Endothelial cell of hepatic sinusoid (primary cell): ENCODE results near the gene CREB5.

Source experiments
- in situ Hi-C: cut with HindIII; loops from 2 replicates; pipeline ENCODE4 v1.10.0; 2017; ENCODE audit warnings: low sequenced_read_pairs

CREB5 gene

DNA sequence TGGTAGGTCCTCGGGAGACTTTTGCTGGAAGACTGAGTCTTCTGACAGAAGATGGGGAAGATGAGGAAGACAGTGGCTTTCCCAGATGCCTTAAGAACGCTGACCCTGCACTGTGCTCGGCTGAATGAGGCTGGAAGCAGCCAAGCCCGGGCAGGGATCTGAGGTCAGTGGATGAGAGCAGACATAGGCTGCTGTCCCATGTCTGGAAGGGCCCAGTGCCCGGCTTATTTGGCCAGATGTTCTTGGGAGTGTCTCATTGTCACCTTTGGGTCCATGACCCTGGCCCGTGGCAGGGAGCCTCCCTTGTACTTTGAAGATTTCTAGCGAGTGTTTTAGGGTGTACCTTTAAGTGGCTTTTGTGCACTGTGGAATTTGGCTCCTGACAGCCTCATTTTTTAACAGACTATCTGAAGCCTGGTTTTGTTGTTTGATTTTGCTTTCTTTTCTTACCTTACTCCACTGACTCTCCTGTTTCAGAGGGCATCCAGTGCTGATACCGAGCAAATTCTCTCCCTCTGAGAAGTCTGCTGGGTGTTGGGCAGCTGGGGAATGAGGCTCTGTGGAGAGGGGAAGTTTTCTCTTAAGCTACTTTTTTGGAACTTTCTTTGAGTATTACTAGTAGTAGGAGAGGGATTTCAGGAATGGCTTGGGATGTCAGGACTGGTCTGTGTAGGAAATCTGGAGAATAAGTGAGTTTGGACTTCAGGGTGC, 61.4 kb downstream of the CREB5 start:
- in situ Hi-C loops, result no loop called here

DNA sequence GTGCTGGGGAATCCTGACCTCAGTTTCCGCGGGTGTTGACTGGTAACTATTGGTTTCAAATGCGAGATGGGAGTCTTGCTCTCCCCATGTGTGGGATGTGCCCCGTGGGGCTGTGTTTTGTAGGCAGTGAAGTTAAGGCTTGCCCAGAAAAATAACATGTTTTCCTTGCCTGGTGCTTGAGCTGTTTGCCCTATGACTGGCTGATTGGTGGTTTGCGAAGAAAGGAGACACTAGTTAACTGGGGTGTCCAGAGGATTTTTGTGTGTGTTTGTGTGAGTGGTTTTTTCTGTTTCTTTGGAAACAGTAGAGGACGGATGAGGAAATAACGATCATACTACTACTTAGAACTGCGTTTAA, 61.9 kb downstream of the CREB5 start:
- in situ Hi-C loops, result no loop called here

DNA sequence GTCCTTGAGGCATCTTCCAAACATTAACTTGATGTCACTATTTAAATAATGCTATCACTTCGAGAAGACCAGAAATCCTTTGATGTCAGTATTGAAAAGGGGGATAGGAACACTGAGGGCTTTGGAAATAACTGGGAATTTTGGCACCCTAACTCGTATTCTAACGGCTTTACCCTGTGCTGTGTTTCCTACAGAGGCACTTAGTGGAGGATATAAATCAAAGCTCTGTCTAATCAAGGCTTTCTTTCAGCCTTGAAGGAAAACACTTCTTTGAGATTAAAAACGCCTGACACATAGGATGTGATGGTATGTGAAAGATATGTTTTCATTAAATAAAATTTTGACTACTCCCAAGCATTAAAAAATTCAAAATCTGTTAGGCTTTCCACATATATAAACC, 62.3 kb downstream of the CREB5 start:
- in situ Hi-C loops, result no loop called here

DNA sequence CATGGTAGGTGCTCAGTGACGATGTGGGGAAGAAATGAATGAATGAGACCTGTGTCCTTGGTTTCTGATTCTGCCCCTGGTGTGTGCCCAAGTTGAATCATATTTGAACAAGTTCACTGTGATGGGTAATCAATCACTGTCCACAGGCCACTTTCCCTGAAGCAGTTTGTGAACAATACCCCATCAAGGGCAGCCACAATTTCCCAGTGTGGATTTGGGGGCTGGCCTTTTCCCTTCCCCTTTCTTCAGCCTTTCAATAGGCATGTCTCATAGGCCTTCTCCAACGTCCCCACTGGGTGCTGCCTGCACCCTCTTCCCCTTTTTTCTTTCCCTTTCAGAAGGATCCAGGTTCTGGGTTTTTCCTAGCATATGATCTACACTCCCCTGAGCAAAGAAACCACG, 64.7 kb downstream of the CREB5 start:
- in situ Hi-C loops, result no loop called here

DNA sequence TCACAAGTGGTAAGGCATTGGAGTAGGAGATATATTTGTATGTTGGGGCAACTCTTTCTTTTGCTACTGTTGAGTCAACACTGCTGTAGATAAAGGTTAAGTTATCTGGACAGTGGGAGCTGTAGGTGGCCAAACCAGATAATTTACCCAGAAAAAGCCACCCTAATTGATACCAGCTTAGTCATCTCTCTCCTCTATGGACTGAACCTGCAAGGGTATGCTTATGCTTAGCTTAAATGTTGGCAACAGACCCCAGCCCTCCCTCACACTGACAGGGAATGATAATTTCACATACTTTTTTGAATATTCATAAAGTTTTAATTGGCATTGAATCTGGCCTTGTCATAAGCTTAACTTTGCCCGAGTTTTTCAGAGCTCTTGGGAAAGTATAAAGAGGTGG, 66.3 kb downstream of the CREB5 start:
- in situ Hi-C loops, result no loop called here

DNA sequence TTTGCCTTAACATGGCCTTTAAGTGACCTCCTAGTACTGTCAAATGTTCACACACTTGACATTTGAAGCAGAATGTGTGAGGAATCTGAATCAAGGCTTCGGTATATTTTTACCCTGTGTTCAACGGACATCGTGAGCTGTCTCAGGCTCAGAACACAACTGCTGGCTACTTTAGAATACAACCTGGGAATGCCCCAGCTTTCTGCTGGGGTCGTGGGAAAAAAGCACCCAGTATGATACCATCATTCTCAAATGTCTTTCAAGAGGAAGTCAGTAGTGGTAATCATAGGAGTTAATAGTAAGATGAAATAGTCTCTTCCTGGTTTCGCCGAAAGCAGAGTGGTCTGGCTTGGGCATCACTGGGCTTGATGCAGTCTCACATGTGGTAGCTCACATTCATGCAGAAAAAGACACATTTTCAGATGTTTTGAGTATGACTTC, 67.2 kb downstream of the CREB5 start:
- in situ Hi-C loops, result no loop called here

DNA sequence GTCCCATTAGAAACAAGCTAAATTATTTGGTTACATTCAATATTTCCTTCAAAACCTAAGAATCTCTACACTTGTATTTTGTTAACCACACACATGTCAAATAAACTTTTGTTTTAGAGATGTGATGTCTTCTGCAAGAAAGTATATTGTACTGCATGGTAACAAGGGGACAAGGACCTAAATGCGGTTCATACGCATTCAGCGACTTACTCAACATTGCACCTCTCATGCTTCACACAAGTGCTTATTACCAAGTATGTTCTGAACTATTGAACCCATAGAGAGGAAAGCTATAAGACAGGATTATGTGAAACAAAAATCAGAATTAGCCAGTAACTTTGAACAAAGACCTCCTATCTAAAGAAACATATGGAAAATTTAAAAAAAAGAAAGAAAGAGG, 68.3 kb downstream of the CREB5 start:
- in situ Hi-C loops, result no loop called here

DNA sequence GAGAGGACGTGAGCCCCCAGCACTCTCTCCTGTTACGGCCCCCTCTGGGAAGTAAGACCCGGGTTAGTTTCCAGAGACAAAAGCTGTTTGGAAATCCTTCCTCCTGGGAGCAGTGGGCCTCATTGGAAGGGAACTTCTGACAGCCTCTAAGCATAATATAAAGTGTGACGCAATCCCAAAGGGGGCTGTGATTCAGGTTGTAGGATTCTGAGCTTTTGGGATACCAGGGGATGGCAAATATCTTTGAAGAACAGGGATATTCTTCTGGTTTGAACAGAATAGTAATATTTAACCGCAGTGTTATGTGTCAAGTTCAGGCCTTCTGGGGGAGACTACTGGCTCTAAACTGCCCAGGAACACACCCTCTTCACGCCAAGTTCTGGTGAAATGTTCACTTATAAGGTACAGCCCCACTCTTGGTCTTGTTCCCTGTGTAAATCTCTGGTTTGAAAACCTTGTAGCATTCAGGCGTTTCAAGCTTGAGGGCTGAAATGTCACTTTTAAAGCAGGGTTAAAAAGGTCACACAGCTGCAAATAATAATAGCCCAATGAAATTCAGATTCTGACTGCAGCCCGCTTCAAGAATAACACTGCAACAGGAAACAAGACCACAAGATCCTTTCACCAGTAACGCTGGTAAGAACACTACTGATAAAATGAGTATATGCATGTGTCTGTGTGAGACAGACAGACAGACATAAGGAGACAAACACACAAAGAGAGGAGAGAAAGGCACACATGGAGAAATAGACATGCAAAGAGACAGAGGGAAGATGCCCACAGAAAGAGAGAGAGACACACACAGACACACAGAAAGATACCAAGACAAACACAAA, 69.0 kb downstream of the CREB5 start:
- in situ Hi-C loops, result no loop called here

DNA sequence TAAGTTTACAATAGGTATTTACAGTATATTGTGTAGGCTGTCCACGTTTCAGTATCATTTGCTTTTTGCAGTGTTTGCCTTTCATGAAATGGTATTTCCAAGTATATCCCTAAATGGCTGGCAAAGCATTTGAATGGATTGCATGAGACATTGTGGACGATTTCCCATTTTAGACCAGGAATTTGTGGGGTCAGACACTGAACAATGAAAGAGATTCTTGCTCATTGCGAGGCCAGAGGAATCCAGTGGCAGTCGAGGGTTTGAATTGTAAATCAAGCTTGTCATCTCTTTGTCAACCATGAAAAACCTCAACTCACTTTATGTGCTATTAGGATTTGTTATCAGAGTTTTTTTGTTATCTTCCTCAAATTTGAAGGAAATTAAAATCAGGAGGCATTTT, 70.8 kb downstream of the CREB5 start:
- in situ Hi-C loops, result no loop called here

DNA sequence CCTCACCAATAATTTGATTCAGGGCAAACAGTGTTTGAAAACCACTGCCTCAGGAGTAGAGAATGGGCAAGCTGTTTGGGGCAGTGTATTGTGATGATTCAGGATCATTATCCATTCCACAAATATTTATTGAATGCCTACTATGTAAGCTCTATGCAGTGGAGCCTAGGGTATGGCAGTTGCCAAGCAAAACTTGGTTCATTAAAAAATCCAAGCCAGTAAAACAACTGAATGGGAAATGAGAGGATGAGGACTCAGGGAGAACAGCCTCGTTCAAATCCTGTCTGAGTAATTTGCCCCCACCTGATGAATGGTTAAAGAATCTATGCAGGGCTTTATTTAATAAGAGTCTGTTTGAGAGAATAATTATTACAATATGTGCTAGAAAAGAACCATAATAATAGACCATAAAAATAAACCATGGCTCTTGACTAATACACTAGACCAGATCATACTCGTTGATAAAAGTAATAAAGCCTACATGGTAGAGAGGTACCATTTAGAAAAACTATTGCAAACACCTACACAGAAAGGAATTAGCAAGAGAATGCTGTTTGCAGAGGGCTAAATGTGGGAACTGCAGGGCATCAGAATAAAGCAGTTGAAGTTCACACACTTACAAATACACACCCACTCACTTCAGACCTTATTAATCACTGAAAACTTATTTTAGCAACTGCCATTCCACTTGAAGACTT, 71.7 kb downstream of the CREB5 start:
- in situ Hi-C loops, result no loop called here

DNA sequence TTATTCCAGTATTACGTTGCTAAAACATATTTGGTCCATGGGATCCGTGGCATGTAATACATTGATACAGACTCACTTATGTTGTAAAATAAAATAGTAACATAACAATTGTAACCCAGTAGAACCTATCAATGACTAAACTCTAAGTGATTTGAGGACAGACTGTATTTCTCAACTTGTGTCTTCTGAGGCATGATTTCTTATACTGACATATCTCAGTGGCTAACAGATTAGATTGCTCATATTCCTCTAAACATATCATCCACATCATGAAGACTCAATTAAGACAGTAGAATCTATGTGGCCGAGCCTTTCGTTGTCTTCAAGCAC, 72.3 kb downstream of the CREB5 start:
- in situ Hi-C loops, result no loop called here

DNA sequence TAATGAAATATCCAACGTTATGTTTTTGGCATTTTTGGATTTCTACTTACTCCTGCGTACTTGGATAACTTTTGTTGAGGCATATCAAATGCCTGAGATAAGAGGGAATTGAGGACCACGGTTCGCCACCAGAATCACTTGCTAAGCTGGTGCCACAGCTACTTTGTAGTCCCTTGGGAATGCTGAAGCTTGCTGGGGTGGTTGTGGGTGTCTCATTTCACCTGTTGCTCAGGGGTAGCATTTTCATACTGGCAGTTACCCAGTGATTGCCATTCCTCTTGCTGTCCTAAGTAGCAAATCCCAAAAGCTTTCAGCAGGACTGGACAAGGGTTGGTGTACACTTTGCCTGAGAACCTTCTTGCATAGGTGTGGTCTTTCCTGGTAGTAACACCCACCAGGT, 75.2 kb downstream of the CREB5 start:
- in situ Hi-C loops, result no loop called here

DNA sequence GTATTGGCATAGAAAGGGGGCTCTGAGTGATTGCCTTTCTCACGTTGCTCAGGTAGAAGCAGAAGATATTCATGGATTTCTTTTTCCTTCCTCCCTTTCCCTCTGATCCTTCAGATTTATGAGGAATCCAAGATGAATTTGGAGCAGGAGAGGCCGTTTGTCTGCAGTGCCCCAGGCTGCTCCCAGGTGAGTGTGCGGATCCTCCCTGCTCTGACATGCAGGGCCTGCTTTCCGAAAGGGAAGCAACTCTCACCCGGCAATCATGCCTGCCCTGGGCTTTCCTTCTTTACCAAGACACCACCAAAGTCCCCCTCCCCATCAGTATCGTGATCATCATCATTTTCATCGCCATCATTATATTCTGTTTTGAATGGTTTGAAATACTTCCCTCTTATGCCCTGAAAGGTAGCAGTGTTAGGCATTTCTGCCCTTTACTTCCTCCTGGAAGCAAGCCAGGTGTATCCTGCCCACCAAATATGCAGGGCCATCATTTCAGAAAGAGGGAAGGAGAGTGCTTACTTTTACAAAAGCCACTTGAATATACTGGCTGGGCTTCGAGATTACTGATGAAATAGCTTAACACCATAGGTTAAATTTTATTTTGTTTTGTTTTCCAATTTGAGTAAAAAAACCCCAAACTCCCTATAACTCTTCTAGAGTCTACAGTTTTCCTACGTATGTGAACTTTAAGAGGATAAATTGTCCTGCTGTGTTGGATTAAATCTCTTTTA, 75.9 kb downstream of the CREB5 start:
- in situ Hi-C loops, result no loop called here

DNA sequence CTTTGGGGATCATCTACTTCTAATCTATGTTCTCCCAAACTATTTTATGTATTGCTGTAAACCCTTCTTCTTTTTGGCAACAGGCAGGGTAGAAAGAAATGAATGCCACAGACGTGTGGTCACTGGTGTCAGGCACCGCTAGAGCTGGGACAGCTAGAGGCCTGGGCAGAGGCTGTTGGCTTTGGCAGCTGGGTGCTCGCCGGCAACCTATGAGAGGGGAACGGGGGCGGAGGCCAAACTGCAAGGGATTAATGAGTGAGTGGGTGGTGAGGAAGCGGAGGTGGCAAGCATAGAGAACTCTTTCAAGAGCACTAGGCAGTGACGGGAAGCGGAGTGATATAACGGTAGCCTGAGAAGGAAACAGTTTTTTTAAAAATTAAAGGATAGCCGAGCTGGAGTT, 78.5 kb downstream of the CREB5 start:
- in situ Hi-C loops, result no loop called here

DNA sequence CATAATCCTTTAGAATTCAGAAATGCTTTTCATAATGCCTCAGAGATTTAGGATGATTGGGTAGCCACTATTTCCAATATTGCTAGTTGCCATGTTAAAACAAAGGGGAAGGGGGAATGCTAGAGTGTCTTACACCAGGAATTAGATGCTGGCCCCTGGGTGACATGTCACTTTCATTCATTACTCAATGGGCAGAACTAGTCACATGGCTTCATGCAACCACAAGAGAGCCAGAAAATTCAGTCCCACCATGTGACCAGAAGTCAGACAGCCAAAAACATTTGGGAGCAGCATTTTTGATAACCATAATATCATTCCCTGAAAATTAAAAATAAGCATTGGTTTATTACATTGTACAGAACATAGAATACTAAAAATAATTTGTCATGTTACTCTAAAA, 81.2 kb downstream of the CREB5 start:
- in situ Hi-C loops, result no loop called here

DNA sequence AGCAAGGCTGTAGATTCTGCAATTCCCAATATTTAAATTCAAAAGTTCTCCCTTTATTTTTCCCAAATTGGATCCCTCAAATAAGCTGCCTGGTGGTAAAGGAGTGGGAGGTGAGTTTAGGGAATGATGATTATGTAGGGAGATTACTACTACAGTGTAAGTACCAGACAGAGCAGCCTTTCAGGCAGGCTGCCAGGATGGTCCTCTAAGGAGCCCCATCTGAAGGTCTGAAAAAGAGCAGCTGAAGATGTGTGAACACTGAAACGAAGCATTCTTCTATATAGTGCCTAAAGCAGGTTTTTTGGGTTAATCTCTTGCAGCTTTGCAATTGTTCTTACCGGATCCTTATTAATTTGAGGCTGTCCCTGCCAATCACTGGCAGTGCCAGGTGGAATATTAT, 84.7 kb downstream of the CREB5 start:
- in situ Hi-C loops, result no loop called here

DNA sequence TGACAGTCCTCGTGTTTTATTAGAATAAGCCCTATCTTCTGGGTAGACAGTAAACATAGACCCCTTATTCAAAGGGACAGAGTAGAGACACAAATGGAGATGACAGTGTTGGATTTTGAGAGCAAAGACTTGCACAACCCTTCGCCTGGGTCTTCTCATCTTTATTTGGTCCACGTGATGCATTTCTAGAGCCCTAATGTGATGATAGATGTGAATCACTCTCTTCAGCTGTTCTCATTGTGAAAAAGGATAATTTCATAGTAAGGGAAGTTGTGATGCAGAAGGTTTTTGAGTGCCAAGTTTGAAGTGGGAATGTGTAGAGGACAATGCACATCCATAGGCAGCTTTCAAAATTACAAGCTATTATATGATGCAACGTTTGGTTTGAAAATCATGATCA, 86.3 kb downstream of the CREB5 start:
- in situ Hi-C loops, result no loop called here

DNA sequence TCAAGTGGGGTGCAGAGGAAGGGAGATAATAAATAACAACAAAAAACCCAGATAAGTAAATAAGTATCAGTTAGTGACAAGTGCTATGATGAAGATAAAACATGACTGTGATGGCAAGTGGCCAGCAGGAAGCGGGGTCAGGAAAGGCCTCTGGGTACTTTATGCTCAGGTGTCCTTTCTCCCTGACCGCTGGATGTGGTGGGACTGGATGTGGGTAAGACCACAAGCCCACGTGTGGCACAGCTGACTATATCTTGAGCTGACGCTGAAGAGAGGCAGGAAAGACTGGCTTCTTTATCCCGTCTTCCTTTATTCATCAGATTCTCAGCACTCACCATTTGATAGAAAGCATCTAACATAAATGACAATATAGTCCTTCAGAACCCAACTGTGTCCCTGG, 87.8 kb downstream of the CREB5 start:
- in situ Hi-C loops, result no loop called here

DNA sequence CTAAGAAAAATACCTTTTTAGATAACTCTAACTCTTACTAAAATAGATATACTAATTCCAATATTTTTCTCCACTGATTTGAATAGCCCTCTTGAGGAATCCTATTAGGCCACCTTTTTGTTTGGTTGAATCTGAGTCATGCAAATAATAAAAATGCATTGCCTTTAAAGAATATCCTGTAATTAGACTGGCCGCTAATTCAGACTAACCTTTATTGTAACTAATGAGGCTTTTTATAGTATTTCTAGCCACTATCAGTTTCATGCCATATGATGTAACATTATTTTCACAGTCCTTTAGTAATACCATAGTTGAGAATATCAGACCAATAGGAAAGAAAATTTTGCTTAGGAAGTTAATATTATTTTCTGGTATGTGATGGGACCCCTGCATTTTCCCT, 90.1 kb downstream of the CREB5 start:
- in situ Hi-C loops, result no loop called here

DNA sequence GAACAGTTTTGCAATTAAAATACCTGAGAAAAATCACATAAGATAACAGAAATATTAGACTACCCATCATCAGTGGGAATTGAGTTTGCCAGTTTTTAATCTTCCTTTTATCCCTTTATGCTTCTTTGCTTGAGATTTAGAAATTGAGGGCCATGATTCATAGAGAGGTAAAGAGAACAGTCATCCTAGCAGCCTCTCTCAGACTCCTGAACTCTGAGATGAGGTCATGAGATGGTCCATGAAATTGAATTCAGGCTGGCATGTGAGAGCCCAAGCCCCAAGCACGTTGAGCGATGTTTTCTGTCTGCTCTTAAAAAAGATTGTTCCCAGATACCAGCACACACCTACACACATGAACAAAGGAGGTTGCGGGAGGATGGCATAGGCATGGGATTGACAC, 91.1 kb downstream of the CREB5 start:
- in situ Hi-C loops, result no loop called here

DNA sequence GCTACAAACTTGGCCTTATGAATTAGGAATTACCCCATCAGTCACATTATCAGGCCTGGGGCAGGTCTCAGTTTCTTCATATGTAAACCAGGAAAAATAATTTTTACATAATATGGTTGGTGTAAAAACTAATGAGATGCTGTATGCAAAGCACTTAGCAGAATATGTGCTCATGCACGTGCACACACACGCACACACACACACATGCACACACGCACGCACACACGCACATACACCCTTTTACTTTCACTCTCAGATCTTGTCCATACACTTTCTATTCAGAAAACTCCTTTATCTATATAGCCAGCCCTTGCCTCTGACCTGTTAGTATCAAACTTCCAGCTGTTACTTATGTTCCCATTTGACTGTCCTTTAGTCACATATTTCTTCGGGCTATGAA, 92.7 kb downstream of the CREB5 start:
- in situ Hi-C loops, result no loop called here
